H9 (cell line): ENCODE results near the gene AKAP12. TPM values are rescaled to one million over a fixed set of nuclear protein-coding genes. Genes with fewer than 3 reads are reported as not detected.

Experiments
- DNase-seq: peaks from one replicate; pipeline ENCODE4 v3.0.0-alpha.2; 2017
- H2AFZ ChIP-seq: one replicate; pipeline ENCODE4 v1.6.1; 2013; ENCODE audit warnings: mild to moderate bottlenecking, low read length, control low read depth, moderate library complexity
- H2AK5ac ChIP-seq: 2 replicates; pipeline ENCODE4 v1.6.1; 2013; ENCODE audit warnings: low read length, control low read depth, mixed read lengths; ENCODE audit not compliant: insufficient read length
- H2BK120ac ChIP-seq: one replicate; pipeline ENCODE4 v1.6.1; 2013; ENCODE audit warnings: low read depth, mild to moderate bottlenecking, low read length, control low read depth, inconsistent platforms; ENCODE audit not compliant: poor library complexity, severe bottlenecking
- H2BK12ac ChIP-seq: 2 replicates; pipeline ENCODE4 v1.6.1; 2013; ENCODE audit warnings: low read length, control low read depth, mixed read lengths, low read depth; ENCODE audit not compliant: insufficient read length
- H2BK15ac ChIP-seq: 2 replicates; pipeline ENCODE4 v1.6.1; 2013; ENCODE audit warnings: low read depth, low read length, control low read depth
- H2BK20ac ChIP-seq: one replicate; pipeline ENCODE4 v1.6.1; 2013; ENCODE audit warnings: low read depth, mild to moderate bottlenecking, low read length, control low read depth, inconsistent platforms; ENCODE audit not compliant: poor library complexity, severe bottlenecking
- H2BK5ac ChIP-seq: 2 replicates; pipeline ENCODE4 v1.6.1; 2013; ENCODE audit warnings: low read length, control low read depth, mixed read lengths; ENCODE audit not compliant: insufficient read length
- H3K14ac ChIP-seq: 2 replicates; pipeline ENCODE4 v1.6.1; 2013; ENCODE audit warnings: low read length, control low read depth; ENCODE audit not compliant: insufficient read depth
- H3K18ac ChIP-seq: 2 replicates; pipeline ENCODE4 v1.6.1; 2013; ENCODE audit warnings: low read depth, mild to moderate bottlenecking, mixed read lengths, low read length, control low read depth; ENCODE audit not compliant: insufficient read length
- H3K23ac ChIP-seq: 2 replicates; pipeline ENCODE4 v1.6.1; 2013; ENCODE audit warnings: low read length, control low read depth, mixed read lengths, low read depth; ENCODE audit not compliant: insufficient read length
- H3K23me2 ChIP-seq: 2 replicates; pipeline ENCODE4 v1.6.1; 2013; ENCODE audit warnings: low read depth, mild to moderate bottlenecking, mixed read lengths, low read length, control low read depth; ENCODE audit not compliant: insufficient read length, poor library complexity, severe bottlenecking
- H3K27ac ChIP-seq: 2 replicates; pipeline ENCODE4 v1.5.1; 2013; ENCODE audit warnings: low read length, control low read depth, mixed read lengths, low read depth; ENCODE audit not compliant: insufficient read length
- H3K27me3 ChIP-seq: 2 replicates; pipeline ENCODE4 v1.6.1; 2013; ENCODE audit warnings: low read length, control low read depth, inconsistent platforms; ENCODE audit not compliant: insufficient read depth
- H3K4ac ChIP-seq: 2 replicates; pipeline ENCODE4 v1.6.1; 2013; ENCODE audit warnings: low read depth, mild to moderate bottlenecking, control low read depth, inconsistent platforms, low read length, moderate library complexity
- H3K4me1 ChIP-seq: 2 replicates; pipeline ENCODE4 v1.6.1; 2013; ENCODE audit warnings: low read length, control low read depth, inconsistent platforms; ENCODE audit not compliant: insufficient read depth
- H3K4me2 ChIP-seq: 2 replicates; pipeline ENCODE4 v1.6.1; 2013; ENCODE audit warnings: low read length, control low read depth, mixed read lengths; ENCODE audit not compliant: insufficient read length, insufficient read depth
- H3K56ac ChIP-seq: 2 replicates; pipeline ENCODE4 v1.6.1; 2013; ENCODE audit warnings: low read depth, mild to moderate bottlenecking, mixed read lengths, low read length, control low read depth; ENCODE audit not compliant: insufficient read length
- H3K79me1 ChIP-seq: 2 replicates; pipeline ENCODE4 v1.6.1; 2013; ENCODE audit warnings: low read depth, mild to moderate bottlenecking, moderate library complexity, low read length, control low read depth, inconsistent platforms; ENCODE audit not compliant: insufficient read depth, poor library complexity, severe bottlenecking
- H3K79me2 ChIP-seq: 2 replicates; pipeline ENCODE4 v1.6.1; 2013; ENCODE audit warnings: low read length, control low read depth, inconsistent platforms; ENCODE audit not compliant: insufficient read depth
- H3K9ac ChIP-seq: 2 replicates; pipeline ENCODE4 v1.6.1; 2013; ENCODE audit warnings: low read length, control low read depth, mixed read lengths; ENCODE audit not compliant: insufficient read length; ENCODE audit errors: extremely low read depth
- H3K9me3 ChIP-seq: one replicate; pipeline ENCODE4 v1.6.1; 2013; ENCODE audit warnings: low read depth, low read length, inconsistent platforms; ENCODE audit not compliant: control insufficient read depth
- H3T11ph ChIP-seq: one replicate; pipeline ENCODE4 v1.6.1; 2013; ENCODE audit warnings: mild to moderate bottlenecking, low read length, control low read depth, inconsistent platforms
- H4K20me1 ChIP-seq: one replicate; pipeline ENCODE4 v1.6.1; 2013; ENCODE audit not compliant: control insufficient read depth, insufficient read length, insufficient read depth
- H4K5ac ChIP-seq: 2 replicates; pipeline ENCODE4 v1.6.1; 2013; ENCODE audit warnings: low read depth, mild to moderate bottlenecking, mixed read lengths, low read length, control low read depth; ENCODE audit not compliant: insufficient read length
- H4K8ac ChIP-seq: replicated peaks from 2 replicates; pipeline ENCODE4 v1.6.1; 2013; ENCODE audit warnings: low read length, control low read depth, mixed read lengths, low read depth; ENCODE audit not compliant: insufficient read length
- H4K91ac ChIP-seq: 2 replicates; pipeline ENCODE4 v1.6.1; 2013; ENCODE audit warnings: low read depth, mild to moderate bottlenecking, moderate library complexity, mixed read lengths, low read length, control low read depth; ENCODE audit not compliant: insufficient read length
- H3K27ac Mint-ChIP-seq, 3 experiments: 2 replicates in 2 of 3; 3 replicates in 1 of 3; pipeline ENCODE4 v1.8.0; 2020 to 2021; ENCODE audit warnings: mixed read lengths in 3 of 3, mild to moderate bottlenecking in 1 of 3, moderate library complexity in 1 of 3
- H3K27me3 Mint-ChIP-seq: 2 replicates; pipeline ENCODE4 v1.8.0; 2021; ENCODE audit warnings: low read depth, mild to moderate bottlenecking, moderate library complexity, mixed read lengths
- H3K36me3 Mint-ChIP-seq, 3 experiments: 2 replicates in 2 of 3; 3 replicates in 1 of 3; pipeline ENCODE4 v1.8.0; 2020 to 2021; ENCODE audit warnings: low read depth in 3 of 3, mixed read lengths in 3 of 3; ENCODE audit not compliant: insufficient read depth in 1 of 3
- H3K4me1 Mint-ChIP-seq, 2 experiments: 2 replicates each; pipeline ENCODE4 v1.8.0; 2020; ENCODE audit warnings: mixed read lengths in 2 of 2
- H3K4me3 Mint-ChIP-seq, 2 experiments: 2 replicates in 1 of 2; 3 replicates in 1 of 2; pipeline ENCODE4 v1.8.0; 2020 to 2021; ENCODE audit warnings: mild to moderate bottlenecking in 2 of 2, mixed read lengths in 2 of 2, moderate library complexity in 1 of 2
- H3K9me3 Mint-ChIP-seq, 2 experiments: 2 replicates in 1 of 2; 3 replicates in 1 of 2; pipeline ENCODE4 v1.8.0; 2020; ENCODE audit warnings: mild to moderate bottlenecking in 2 of 2, mixed read lengths in 2 of 2, moderate library complexity in 1 of 2
- WGBS: extraction: QIAGEN DNeasy Blood & Tissue Kit; methylation state at CpG from one replicate; pipeline ENCODE4 v1.1.7; 2013; ENCODE audit warnings: missing lambda C conversion rate, low lambda C conversion rate, mixed read lengths; ENCODE audit not compliant: insufficient read length; ENCODE audit errors: extremely low coverage; 5-methylcytosine and 5-hydroxymethylcytosine counted together
- total RNA-seq: library from RNA; stranded (reverse); gene quantifications from 2 replicates; pipeline ENCODE4 v1.2.1, GENCODE V29; 2021
- TF ChIP-seq, protein P1 (sequence below): fragments of 200-600 bp; sonication (generic); conservative IDR thresholded peaks from 3 replicates; pipeline ENCODE4 v1.8.0; 2021; ENCODE audit warnings: antibody characterized with exemption, mild to moderate bottlenecking

AKAP12 gene
- total RNA-seq, 1 experiment from 2014 or later = 52.3 TPM

DNA sequence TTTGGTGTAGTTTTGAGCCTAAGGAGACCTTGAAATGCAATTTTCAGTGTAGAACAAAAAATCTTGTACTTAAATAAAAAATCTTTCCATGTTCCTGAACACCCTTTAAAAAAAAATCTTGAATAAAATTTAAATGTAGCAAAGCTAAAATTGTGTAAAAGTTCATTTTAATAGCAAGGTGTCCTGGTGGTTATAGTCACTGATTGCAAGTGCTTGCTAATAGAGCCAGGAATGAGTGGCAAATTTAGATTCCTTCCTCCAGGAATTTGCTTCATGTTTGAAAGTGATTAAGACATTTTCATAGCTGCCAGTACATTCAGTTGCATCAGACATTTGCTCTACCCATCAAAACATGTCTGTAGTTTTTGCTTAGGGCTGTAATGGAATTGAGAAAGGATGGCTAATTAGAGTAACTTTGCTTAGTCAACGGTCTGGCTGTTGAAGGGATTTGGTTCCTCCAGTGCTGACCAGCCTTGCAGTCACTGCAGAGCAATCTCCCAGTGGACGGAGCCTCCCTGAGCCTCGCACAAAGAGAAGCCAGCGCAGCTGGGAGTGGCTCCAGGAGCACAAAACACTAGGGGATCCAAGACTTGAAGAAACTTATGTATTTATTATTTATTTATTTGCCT, 36.5 kb downstream of the AKAP12 start:
- no CpG with 5 or more reads among the region's 4 CpGs for WGBS
- Histone ChIP-seq H2BK5ac (no peak overlapping the region), H3K79me1 (peaks cover 3% of the 10 kb centered on the region), H3K56ac (no peak overlapping the region), H2AK5ac (no peak overlapping the region), H3K4me1 (no peaks in the 10 kb centered on the region), H3K4ac (no peak overlapping the region), H2AFZ (no peak overlapping the region), H3T11ph (no peak overlapping the region), H2BK20ac (no peak overlapping the region), H2BK12ac (no peak overlapping the region), H3K9ac (no peak overlapping the region), H2BK120ac (no peak overlapping the region), H3K9me3 (no peaks in the 10 kb centered on the region), H3K14ac (no peak overlapping the region), H3K4me2 (no peak overlapping the region), H3K18ac (no peak overlapping the region), H3K27me3 (no peaks in the 10 kb centered on the region), H4K91ac (no peak overlapping the region), H3K27ac (no peak overlapping the region), H4K5ac (no peak overlapping the region), H3K23ac (no peak overlapping the region), H4K8ac (no peak overlapping the region), H3K23me2 (no peaks in the 10 kb centered on the region), H3K79me2 (peaks cover 1% of the 10 kb centered on the region; the same call in 1 of the 2 replicates), H2BK15ac (no peak overlapping the region), H4K20me1 (no peaks in the 10 kb centered on the region)
- H3K36me3 Mint-ChIP-seq = no peaks in the 10 kb centered on the region
- H3K27me3 Mint-ChIP-seq = no peaks in the 10 kb centered on the region
- no peak for DNase-seq
- H3K4me3 Mint-ChIP-seq = no peak overlapping the region
- no peaks in the 10 kb centered on the region for H3K9me3 Mint-ChIP-seq
- H3K27ac Mint-ChIP-seq = no peak overlapping the region; a peak in 2 of 7 replicates
- TF ChIP-seq, protein P1, sequence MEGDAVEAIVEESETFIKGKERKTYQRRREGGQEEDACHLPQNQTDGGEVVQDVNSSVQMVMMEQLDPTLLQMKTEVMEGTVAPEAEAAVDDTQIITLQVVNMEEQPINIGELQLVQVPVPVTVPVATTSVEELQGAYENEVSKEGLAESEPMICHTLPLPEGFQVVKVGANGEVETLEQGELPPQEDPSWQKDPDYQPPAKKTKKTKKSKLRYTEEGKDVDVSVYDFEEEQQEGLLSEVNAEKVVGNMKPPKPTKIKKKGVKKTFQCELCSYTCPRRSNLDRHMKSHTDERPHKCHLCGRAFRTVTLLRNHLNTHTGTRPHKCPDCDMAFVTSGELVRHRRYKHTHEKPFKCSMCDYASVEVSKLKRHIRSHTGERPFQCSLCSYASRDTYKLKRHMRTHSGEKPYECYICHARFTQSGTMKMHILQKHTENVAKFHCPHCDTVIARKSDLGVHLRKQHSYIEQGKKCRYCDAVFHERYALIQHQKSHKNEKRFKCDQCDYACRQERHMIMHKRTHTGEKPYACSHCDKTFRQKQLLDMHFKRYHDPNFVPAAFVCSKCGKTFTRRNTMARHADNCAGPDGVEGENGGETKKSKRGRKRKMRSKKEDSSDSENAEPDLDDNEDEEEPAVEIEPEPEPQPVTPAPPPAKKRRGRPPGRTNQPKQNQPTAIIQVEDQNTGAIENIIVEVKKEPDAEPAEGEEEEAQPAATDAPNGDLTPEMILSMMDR = no peak; the same call in 2 of the 3 replicates
- H3K4me1 Mint-ChIP-seq = peaks cover 11 to 23% of the 10 kb centered on the region in 2 experiments
